Measurements from ENCODE around the gene MEX3C. TPM values are rescaled to one million over a fixed set of nuclear protein-coding genes. Genes with fewer than 3 reads are reported as not detected.

MEX3C gene
- total RNA-seq, 1 donor, result 42.5 TPM

DNA sequence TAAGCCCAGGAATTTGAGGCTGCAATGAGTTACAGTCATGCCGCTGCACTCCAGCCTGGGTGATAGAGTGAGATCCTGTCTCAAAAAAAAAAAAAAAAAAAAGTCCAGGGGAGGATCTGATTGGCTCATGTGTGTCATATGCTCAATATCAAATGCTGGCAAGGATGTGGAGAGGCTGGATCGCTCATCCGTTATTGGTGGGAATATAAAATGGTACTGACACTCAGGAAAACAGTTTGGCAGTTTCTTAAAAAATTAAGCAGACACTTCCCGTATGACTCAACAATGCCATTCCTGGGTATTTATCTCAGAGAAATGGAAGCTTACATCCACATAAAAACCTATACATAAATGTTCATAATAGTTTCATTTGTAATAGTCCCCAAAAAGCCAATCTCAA lies 68.9 kb downstream of the MEX3C start:
- H3K4me3 ChIP-seq (ENCODE audit: low read depth, low read length), result no peak overlapping the region
- peak; percentile 10 for DNase-seq (ENCODE audit: low read depth)
- TF ChIP-seq, protein P1, sequence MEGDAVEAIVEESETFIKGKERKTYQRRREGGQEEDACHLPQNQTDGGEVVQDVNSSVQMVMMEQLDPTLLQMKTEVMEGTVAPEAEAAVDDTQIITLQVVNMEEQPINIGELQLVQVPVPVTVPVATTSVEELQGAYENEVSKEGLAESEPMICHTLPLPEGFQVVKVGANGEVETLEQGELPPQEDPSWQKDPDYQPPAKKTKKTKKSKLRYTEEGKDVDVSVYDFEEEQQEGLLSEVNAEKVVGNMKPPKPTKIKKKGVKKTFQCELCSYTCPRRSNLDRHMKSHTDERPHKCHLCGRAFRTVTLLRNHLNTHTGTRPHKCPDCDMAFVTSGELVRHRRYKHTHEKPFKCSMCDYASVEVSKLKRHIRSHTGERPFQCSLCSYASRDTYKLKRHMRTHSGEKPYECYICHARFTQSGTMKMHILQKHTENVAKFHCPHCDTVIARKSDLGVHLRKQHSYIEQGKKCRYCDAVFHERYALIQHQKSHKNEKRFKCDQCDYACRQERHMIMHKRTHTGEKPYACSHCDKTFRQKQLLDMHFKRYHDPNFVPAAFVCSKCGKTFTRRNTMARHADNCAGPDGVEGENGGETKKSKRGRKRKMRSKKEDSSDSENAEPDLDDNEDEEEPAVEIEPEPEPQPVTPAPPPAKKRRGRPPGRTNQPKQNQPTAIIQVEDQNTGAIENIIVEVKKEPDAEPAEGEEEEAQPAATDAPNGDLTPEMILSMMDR (IDR thresholded peaks at IDR 0.05; ENCODE audit: insufficient read depth, low read length), result no peak

DNA sequence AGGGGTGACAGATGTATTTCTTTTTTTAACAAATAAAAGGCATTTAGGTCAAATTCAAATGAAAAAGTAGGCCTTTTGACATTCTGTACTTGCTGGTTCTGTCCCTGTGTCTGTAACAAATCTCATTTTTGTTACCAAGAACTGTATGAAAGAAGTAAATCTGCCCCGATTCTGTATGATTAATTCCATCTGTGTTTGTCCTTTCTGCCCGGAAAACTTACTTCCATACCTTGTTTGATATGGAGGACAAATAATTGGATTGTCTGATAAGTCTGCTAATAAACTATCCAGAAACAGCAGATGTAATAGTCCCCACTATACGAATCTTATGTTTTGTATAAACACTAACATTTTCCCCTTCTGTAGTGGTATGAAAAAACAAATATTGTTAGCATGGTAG lies 69.8 kb downstream of the MEX3C start:
- TF ChIP-seq, protein P1 (IDR thresholded peaks at IDR 0.05; ENCODE audit: insufficient read depth, low read length), result no peak
- no peak overlapping the region for H3K4me3 ChIP-seq (ENCODE audit: low read depth, low read length)
- no peak for DNase-seq (ENCODE audit: low read depth)

DNA sequence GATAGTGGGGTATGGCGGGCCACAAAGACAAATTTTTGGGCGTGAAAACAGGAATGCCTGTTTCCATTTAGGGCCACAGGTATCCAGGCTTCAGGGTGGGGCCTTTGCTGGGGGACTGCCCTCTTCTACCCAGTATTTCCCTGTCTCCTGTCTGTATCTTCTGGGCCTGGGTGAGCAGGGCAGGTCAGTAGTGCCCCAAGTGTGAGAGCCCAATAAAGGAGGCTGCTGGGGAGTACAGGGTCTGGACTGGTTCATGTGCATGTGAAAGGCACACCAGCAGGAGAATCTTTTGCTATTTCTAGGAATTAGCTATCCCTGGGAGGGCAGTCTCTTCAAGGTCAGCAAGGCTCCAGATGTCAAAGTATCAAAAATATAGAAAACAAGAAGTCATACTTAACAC lies 71.5 kb downstream of the MEX3C start:
- TF ChIP-seq, protein P1 (IDR thresholded peaks at IDR 0.05; ENCODE audit: insufficient read depth, low read length), result no peak
- H3K4me3 ChIP-seq (ENCODE audit: low read depth, low read length), result no peak overlapping the region
- DNase-seq (ENCODE audit: low read depth), result no peak

Other genes starting within 250 kb of the MEX3C start
- gene ELAC1, start 229.6 kb downstream of the MEX3C start, total RNA-seq (ENCODE audit: low replicate concordance), result 8.3 and 12.5 TPM in 2 replicates
- 142 and 298 TPM in 2 replicates for gene SMAD4, start 167.5 kb downstream of the MEX3C start, total RNA-seq (ENCODE audit: low replicate concordance)

All from fibroblast of the aortic adventitia (primary cell).